GM13977 (cell line): ENCODE results near the gene REXO2.
A peak's percentile ranks its signal among the peaks of the same experiment; 100 is the strongest.

Source experiments
- DNase-seq: peaks from one replicate; pipeline ENCODE4 v3.0.0; 2012; ENCODE audit warnings: low spot score
- CTCF ChIP-seq: IDR thresholded peaks from 2 replicates; pipeline ENCODE4 v1.5.1; 2012; ENCODE audit warnings: mild to moderate bottlenecking, control low read depth; ENCODE audit not compliant: insufficient read depth; ENCODE audit errors: extremely low read depth, missing control alignments
- in situ Hi-C: fragments of 300-500 bp; cut with MboI; formaldehyde crosslinking; loops from one replicate; pipeline ENCODE4 v1.12.0; 2022; ENCODE audit warnings: low sequenced_read_pairs, low pct_unique_long_range_greater_than_20kb, mixed read lengths, inconsistent platforms; ENCODE audit not compliant: unreplicated experiment

The REXO2 gene

GRCh38 chr11:114399490-114400215 is 39.6 kb upstream of the REXO2 start:
- DNase-seq, result no peak
- TF ChIP-seq CTCF, result no peak
- in situ Hi-C loops, result no loop called here

- peak; percentile 90 for DNase-seq
- in situ Hi-C loops, result no loop called here
- TF ChIP-seq CTCF, result no peak
These were observed 38.9 kb upstream of the REXO2 start, which contains the start of the genes C11orf71 and RBM7 for GRCh38 chr11:114400216-114400914. TSS of gene C11orf71 (minus strand) at chr11:114400511. CDS start at chr11:114400331, 180 bp downstream. TSS of gene RBM7 (plus strand) at chr11:114400666. CDS start at chr11:114400672, 6 bp downstream.

- no peak for DNase-seq
These were observed 38.4 kb upstream of the REXO2 start for GRCh38 chr11:114400915-114401223.

GRCh38 chr11:114401311-114401710 is 38.0 kb upstream of the REXO2 start:
- DNase-seq, result no peak
- in situ Hi-C loops, result no loop called here
- TF ChIP-seq CTCF, result no peak

More at GRCh38 chr11:114400915-114401223, 38.4 kb upstream of the REXO2 start:
- in situ Hi-C loops, result no loop called here
- peak; percentile 31 for TF ChIP-seq CTCF

- DNase-seq, result no peak
- in situ Hi-C loops, result no loop called here
- TF ChIP-seq CTCF, result no peak
These were observed 26.3 kb upstream of the REXO2 start for GRCh38 chr11:114412946-114413345.

GRCh38 chr11:114413958-114414357 is 25.3 kb upstream of the REXO2 start:
- TF ChIP-seq CTCF, result no peak
- DNase-seq, result no peak
- in situ Hi-C loops, result no loop called here
